ENCODE results near the gene RIPK4.

DNA sequence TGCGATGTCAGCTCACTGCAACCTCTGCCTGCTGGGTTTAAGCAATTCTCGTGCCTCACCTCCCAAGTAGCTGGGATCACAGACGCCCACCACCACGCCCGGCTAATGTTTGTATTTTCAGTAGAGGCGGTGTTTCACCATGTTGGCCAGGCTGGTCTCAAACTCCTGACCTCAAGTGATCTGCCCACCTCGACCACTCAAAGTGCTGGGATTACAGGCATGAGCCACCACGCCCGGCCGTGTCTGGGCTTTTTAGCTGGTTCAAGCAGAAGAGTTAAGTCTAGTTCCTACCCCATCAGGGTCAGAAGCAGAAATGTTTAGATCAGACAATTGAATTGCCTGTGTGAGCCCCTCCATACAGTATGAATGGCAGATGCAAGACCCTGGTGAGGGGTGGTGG lies 27.7 kb upstream of the RIPK4 start:
- no peak for TF ChIP-seq CTCF (IDR thresholded peaks at IDR 0.05)
- no peak for TF ChIP-seq POLR2A (IDR thresholded peaks at IDR 0.05)
- no peak for TF ChIP-seq POLR2AphosphoS5 (IDR thresholded peaks at IDR 0.05; ENCODE audit: insufficient read depth in 1 of 2, low read depth in 1 of 2)
